GM12875 (cell line): ENCODE results near the gene GLT6D1.

Experiments used
- H3K4me3 ChIP-seq: one replicate; pipeline ENCODE4 v1.5.1; 2011; ENCODE audit warnings: low read depth, low read length, control low read depth
- CTCF ChIP-seq: IDR thresholded peaks from 2 replicates; pipeline ENCODE4 v1.5.1; 2011; ENCODE audit warnings: low read depth, mild to moderate bottlenecking, control low read depth, inconsistent platforms, low read length, moderate library complexity, borderline replicate concordance; ENCODE audit not compliant: insufficient read depth

Gene GLT6D1

GRCh38 chr9:135622415-135623020 lies 16.8 kb downstream of the GLT6D1 start:
- TF ChIP-seq CTCF = no peak
- H3K4me3 ChIP-seq = no peak overlapping the region

- H3K4me3 ChIP-seq = no peak overlapping the region
- no peak for TF ChIP-seq CTCF
Observed at GRCh38 chr9:135620558-135620957, 18.8 kb downstream of the GLT6D1 start.

GRCh38 chr9:135619599-135619886 lies 19.8 kb downstream of the GLT6D1 start:
- no peak overlapping the region for H3K4me3 ChIP-seq
- TF ChIP-seq CTCF = no peak

GRCh38 chr9:135618866-135619598 lies 20.3 kb downstream of the GLT6D1 start:
- TF ChIP-seq CTCF = no peak

GRCh38 chr9:135617991-135618411 lies 21.3 kb downstream of the GLT6D1 start:
- no peak overlapping the region for H3K4me3 ChIP-seq
- TF ChIP-seq CTCF = no peak

More at GRCh38 chr9:135618866-135619598, 20.3 kb downstream of the GLT6D1 start:
- no peak overlapping the region for H3K4me3 ChIP-seq

- TF ChIP-seq CTCF = no peak
- no peak overlapping the region for H3K4me3 ChIP-seq
Observed at GRCh38 chr9:135617538-135617900, 21.8 kb downstream of the GLT6D1 start.
